Activated naive CD8-positive, alpha-beta T cell treated with anti-CD3 and anti-CD28 coated beads, Interleukin-2, amount 10 ng/mL, durations not matched to agents 7 days and 5 days (primary cell): Measurements from ENCODE around the gene KRTAP4-6. TPM values are rescaled to one million over a fixed set of nuclear protein-coding genes. Genes with fewer than 3 reads are reported as not detected.
"Not testable (repeated sequence)": the region's sequence is repeated elsewhere in the genome, so short reads cannot be mapped to it uniquely, and the experiment has no call there.

Source experiments
- ATAC-seq: fragments of 150-1000 bp; cut with Tn5 transposase; one replicate; pipeline ENCODE4 v1.10.0; 2021; ENCODE audit warnings: low read depth, moderate library complexity
- POLR2A ChIA-PET: fragments of 350-600 bp; sonication (Branson Sonifier 250); formaldehyde crosslinking; loops from one replicate; lab custom pipeline; 2021; ENCODE audit warnings: antibody characterized with exemption; lab: Charles Lee
- DNase-seq: peaks from one replicate; pipeline ENCODE4 v3.0.0; 2021
- H3K27ac Mint-ChIP-seq: one replicate; pipeline ENCODE4 v1.8.0; 2022; ENCODE audit warnings: mild to moderate bottlenecking, mixed read lengths
- H3K27me3 Mint-ChIP-seq: one replicate; pipeline ENCODE4 v1.8.0; 2022; ENCODE audit warnings: mild to moderate bottlenecking, moderate library complexity, mixed read lengths
- H3K36me3 Mint-ChIP-seq: one replicate; pipeline ENCODE4 v1.8.0; 2021; ENCODE audit warnings: mild to moderate bottlenecking, mixed read lengths
- H3K4me1 Mint-ChIP-seq: one replicate; pipeline ENCODE4 v1.8.0; 2021; ENCODE audit warnings: mixed read lengths
- H3K4me3 Mint-ChIP-seq: one replicate; pipeline ENCODE4 v1.8.0; 2022; ENCODE audit warnings: mild to moderate bottlenecking, moderate library complexity, mixed read lengths
- H3K9me3 Mint-ChIP-seq: one replicate; pipeline ENCODE4 v1.8.0; 2021; ENCODE audit warnings: mixed read lengths
- total RNA-seq, 2 experiments: library from RNA; stranded (reverse); gene quantifications; one replicate each; pipeline ENCODE4 v1.2.3, GENCODE V29; 2021

KRTAP4-6 gene
- not detected for total RNA-seq

- POLR2A ChIA-PET, result no interaction called here
- no peak for DNase-seq
- no peaks in the 10 kb centered on the region for H3K4me1 Mint-ChIP-seq
- no peak within 1 kb of the TSS for H3K27ac Mint-ChIP-seq
- peaks cover 7% of the 10 kb centered on the region for H3K36me3 Mint-ChIP-seq
- H3K9me3 Mint-ChIP-seq, result peaks cover 29% of the 10 kb centered on the region
- no peak for ATAC-seq
- no peak within 1 kb of the TSS for H3K4me3 Mint-ChIP-seq
- peaks cover 2% of the 10 kb centered on the region for H3K27me3 Mint-ChIP-seq
These were observed at the start of gene KRTAP4-6 for GRCh38 chr17:41140360-41141131. Gene KRTAP4-6, minus strand, starts transcription at chr17:41140544. Its CDS starts 57 bp downstream, at chr17:41140487.

GRCh38 chr17:41189837-41190318 lies 49.5 kb upstream of the KRTAP4-6 start, which contains the start of gene KRTAP9-1:
Gene KRTAP9-1, plus strand, starts transcription at chr17:41189887. Its CDS starts 0 bp downstream, at chr17:41189887.
- H3K4me3 Mint-ChIP-seq, ATAC-seq, POLR2A ChIA-PET, H3K9me3 Mint-ChIP-seq, DNase-seq, H3K27me3 Mint-ChIP-seq, H3K27ac Mint-ChIP-seq, H3K4me1 Mint-ChIP-seq, H3K36me3 Mint-ChIP-seq: not testable (repeated sequence)

- H3K4me3 Mint-ChIP-seq, result no peak overlapping the region
- DNase-seq (no peak), ATAC-seq (no peak)
- no peak overlapping the region for H3K27ac Mint-ChIP-seq
- peaks cover 3% of the 10 kb centered on the region for H3K27me3 Mint-ChIP-seq
- POLR2A ChIA-PET, result no interaction called here
- H3K4me1 Mint-ChIP-seq, result no peaks in the 10 kb centered on the region
- H3K9me3 Mint-ChIP-seq, result no peaks in the 10 kb centered on the region
- H3K36me3 Mint-ChIP-seq, result no peaks in the 10 kb centered on the region
These were observed 46.5 kb upstream of the KRTAP4-6 start for GRCh38 chr17:41186872-41187271.

- no peak overlapping the region for H3K27ac Mint-ChIP-seq
- POLR2A ChIA-PET, result no interaction called here
- no peaks in the 10 kb centered on the region for H3K9me3 Mint-ChIP-seq
- peaks cover 3% of the 10 kb centered on the region for H3K27me3 Mint-ChIP-seq
- no peaks in the 10 kb centered on the region for H3K4me1 Mint-ChIP-seq
- no peak for DNase-seq
- ATAC-seq, result no peak
- no peaks in the 10 kb centered on the region for H3K36me3 Mint-ChIP-seq
- no peak overlapping the region for H3K4me3 Mint-ChIP-seq
These were observed 44.7 kb upstream of the KRTAP4-6 start for GRCh38 chr17:41185001-41185400.

GRCh38 chr17:41184480-41184961 lies 44.2 kb upstream of the KRTAP4-6 start, which contains the start of gene KRTAP4-1:
Gene KRTAP4-1, minus strand, starts transcription at chr17:41184911. Its CDS starts 57 bp downstream, at chr17:41184854.
- H3K36me3 Mint-ChIP-seq, result no peaks in the 10 kb centered on the region
- no peak within 1 kb of the TSS for H3K27ac Mint-ChIP-seq
- H3K27me3 Mint-ChIP-seq, result peaks cover 3% of the 10 kb centered on the region
- no peak within 1 kb of the TSS for H3K4me3 Mint-ChIP-seq
- POLR2A ChIA-PET, result no interaction called here
- ATAC-seq, result no peak
- no peaks in the 10 kb centered on the region for H3K4me1 Mint-ChIP-seq
- H3K9me3 Mint-ChIP-seq, result no peaks in the 10 kb centered on the region
- no peak for DNase-seq

- POLR2A ChIA-PET, result no interaction called here
- Mint-ChIP-seq H3K9me3 (no peaks in the 10 kb centered on the region), H3K4me1 (no peaks in the 10 kb centered on the region), H3K4me3 (no peak overlapping the region), H3K27ac (no peak overlapping the region), H3K36me3 (no peaks in the 10 kb centered on the region), H3K27me3 (no peaks in the 10 kb centered on the region)
- DNase-seq, result no peak
- ATAC-seq, result no peak
These were observed 38.7 kb upstream of the KRTAP4-6 start for GRCh38 chr17:41178843-41179616.

- Mint-ChIP-seq H3K27ac (no peak overlapping the region), H3K36me3 (no peaks in the 10 kb centered on the region), H3K27me3 (no peaks in the 10 kb centered on the region), H3K4me3 (no peak overlapping the region), H3K4me1 (no peaks in the 10 kb centered on the region), H3K9me3 (no peaks in the 10 kb centered on the region)
- POLR2A ChIA-PET, result no interaction called here
- DNase-seq, result no peak
- no peak for ATAC-seq
These were observed 38.0 kb upstream of the KRTAP4-6 start for GRCh38 chr17:41178341-41178740.

- POLR2A ChIA-PET, result no interaction called here
- Mint-ChIP-seq H3K27ac (no peak within 1 kb of the TSS), H3K9me3 (no peaks in the 10 kb centered on the region), H3K27me3 (no peaks in the 10 kb centered on the region), H3K36me3 (no peaks in the 10 kb centered on the region), H3K4me1 (no peaks in the 10 kb centered on the region), H3K4me3 (no peak within 1 kb of the TSS)
- DNase-seq (no peak), ATAC-seq (no peak)
These were observed 37.5 kb upstream of the KRTAP4-6 start, which contains the start of gene KRTAP4-2 for GRCh38 chr17:41177727-41178271. Gene KRTAP4-2, minus strand, starts transcription at chr17:41178221. Its CDS starts 57 bp downstream, at chr17:41178164.

- DNase-seq (no peak), ATAC-seq (no peak)
- Mint-ChIP-seq H3K9me3 (no peaks in the 10 kb centered on the region), H3K36me3 (no peaks in the 10 kb centered on the region), H3K4me1 (no peaks in the 10 kb centered on the region), H3K27ac (no peak overlapping the region), H3K27me3 (no peaks in the 10 kb centered on the region), H3K4me3 (no peak overlapping the region)
- POLR2A ChIA-PET, result no interaction called here
These were observed 36.5 kb upstream of the KRTAP4-6 start for GRCh38 chr17:41176744-41177387.

- no peak for ATAC-seq
- Mint-ChIP-seq H3K27ac (no peak overlapping the region), H3K4me1 (no peaks in the 10 kb centered on the region), H3K36me3 (no peaks in the 10 kb centered on the region), H3K9me3 (no peaks in the 10 kb centered on the region), H3K4me3 (no peak overlapping the region), H3K27me3 (no peaks in the 10 kb centered on the region)
- DNase-seq, result no peak
- POLR2A ChIA-PET, result no interaction called here
These were observed 31.5 kb upstream of the KRTAP4-6 start for GRCh38 chr17:41171886-41172285.

- H3K27ac Mint-ChIP-seq, result peak within 1 kb of the TSS; percentile 55
- no peaks in the 10 kb centered on the region for H3K36me3 Mint-ChIP-seq
- no peaks in the 10 kb centered on the region for H3K9me3 Mint-ChIP-seq
- ATAC-seq, result no peak
- H3K4me3 Mint-ChIP-seq, result no peak within 1 kb of the TSS
- POLR2A ChIA-PET, result no interaction called here
- DNase-seq, result no peak
- H3K27me3 Mint-ChIP-seq, result no peaks in the 10 kb centered on the region
- no peaks in the 10 kb centered on the region for H3K4me1 Mint-ChIP-seq
These were observed 27.8 kb upstream of the KRTAP4-6 start, which contains the start of gene KRTAP4-3 for GRCh38 chr17:41168121-41168520. Gene KRTAP4-3, minus strand, starts transcription at chr17:41168221. Its CDS starts 49 bp downstream, at chr17:41168172.

GRCh38 chr17:41167561-41167960 lies 27.2 kb upstream of the KRTAP4-6 start:
- H3K4me3 Mint-ChIP-seq, result no peak overlapping the region
- POLR2A ChIA-PET, result no interaction called here
- no peaks in the 10 kb centered on the region for H3K4me1 Mint-ChIP-seq
- DNase-seq (no peak), ATAC-seq (no peak)
- H3K36me3 Mint-ChIP-seq, result no peaks in the 10 kb centered on the region
- peak overlapping the region; percentile 55 for H3K27ac Mint-ChIP-seq
- no peaks in the 10 kb centered on the region for H3K9me3 Mint-ChIP-seq
- H3K27me3 Mint-ChIP-seq, result no peaks in the 10 kb centered on the region

- DNase-seq, result no peak
- ATAC-seq, result no peak
- Mint-ChIP-seq H3K9me3 (no peaks in the 10 kb centered on the region), H3K36me3 (no peaks in the 10 kb centered on the region), H3K27ac (no peak overlapping the region), H3K4me3 (no peak overlapping the region), H3K27me3 (no peaks in the 10 kb centered on the region), H3K4me1 (no peaks in the 10 kb centered on the region)
- POLR2A ChIA-PET, result no interaction called here
These were observed 23.5 kb upstream of the KRTAP4-6 start for GRCh38 chr17:41163828-41164227.
